Transverse colon (tissue), 4 donors: ENCODE measurements around the gene OR2K2. TPM values are rescaled to one million over a fixed set of nuclear protein-coding genes. Genes with fewer than 3 reads are reported as not detected.
"Not testable (repeated sequence)": the region's sequence is repeated elsewhere in the genome, so short reads cannot be mapped to it uniquely, and the experiment has no call there.

Experiments used
- DNase-seq: peaks from one replicate; pipeline ENCODE4 v3.0.0-alpha.2; 2019
- H3K27ac ChIP-seq, 4 donors: fragments of 200-600 bp; sonication (generic); 2 replicates each; pipeline ENCODE4 v1.5.1; 2016 to 2018; ENCODE audit warnings: inconsistent platforms in 4 of 4
- H3K27me3 ChIP-seq: fragments of 200-600 bp; sonication (generic); 2 replicates; pipeline ENCODE4 v1.5.1; 2017; ENCODE audit warnings: inconsistent platforms
- H3K36me3 ChIP-seq, 4 donors: fragments of 200-600 bp; sonication (generic); 2 replicates each; pipeline ENCODE4 v1.5.1; 2017 to 2019; ENCODE audit warnings: inconsistent platforms in 4 of 4
- H3K4me1 ChIP-seq, 4 donors: fragments of 200-600 bp; sonication (generic); 2 replicates each; pipeline ENCODE4 v1.5.1; 2017 to 2020; ENCODE audit warnings: inconsistent platforms in 4 of 4
- H3K4me3 ChIP-seq, 4 donors: fragments of 200-600 bp; sonication (generic); 1 replicate in 1 of 4; 2 replicates in 3 of 4; pipeline versions ENCODE4 v1.5.1 to v1.6.1; 2017 to 2019; ENCODE audit warnings: inconsistent platforms in 4 of 4
- H3K9me3 ChIP-seq, 2 donors: fragments of 200-600 bp; sonication (generic); 2 replicates each; pipeline ENCODE4 v1.5.1; 2017 to 2019; ENCODE audit warnings: inconsistent platforms in 2 of 2
- EP300 ChIP-seq: sonication (generic); formaldehyde crosslinking; IDR thresholded peaks from one replicate; pipeline ENCODE4 v1.6.1; 2017; ENCODE audit warnings: antibody characterized with exemption, low read depth
- POLR2A ChIP-seq: fragments of 450-650 bp; IDR thresholded peaks from one replicate; pipeline ENCODE4 v1.6.1; 2016; ENCODE audit warnings: antibody characterized with exemption, mild to moderate bottlenecking, moderate library complexity
- POLR2AphosphoS5 ChIP-seq, 3 donors: sonication (generic); formaldehyde crosslinking; IDR thresholded peaks; one replicate each; pipeline ENCODE4 v1.6.1; 2016; ENCODE audit warnings: antibody characterized with exemption in 3 of 3
- WGBS, 2 donors: methylation state at CpG; one replicate each; pipeline ENCODE4 v1.1.5; 2018; ENCODE audit warnings: low coverage in 1 of 2; 5-methylcytosine and 5-hydroxymethylcytosine counted together
- in situ Hi-C, 4 donors: fragments of 200-750 bp; cut with MboI; loops; one replicate each; pipeline versions ENCODE4 v1.15.0 to v1.15.1; 2017; ENCODE audit warnings: low sequenced_read_pairs in 3 of 4, low pct_ligation_motif_present in 1 of 4, low pct_unique_long_range_greater_than_20kb in 1 of 4
- intact Hi-C: fragments of 100-400 bp; cut with DNase I; formaldehyde crosslinking; loops from one replicate; pipeline ENCODE4 v1.15.1; 2023; ENCODE audit warnings: low total_unique reads
- total RNA-seq, 4 donors: library from RNA; depleted of rRNA; stranded (reverse); fragments of >200 nt; gene quantifications; one replicate each; pipeline ENCODE4 v1.1.0, GENCODE V29; 2016
- TF ChIP-seq, protein P1 (sequence below), 5 experiments: fragments of 200-600 bp in 3 of 5; fragments of 450-650 bp in 2 of 5; sonication (generic) in 3 of 5; IDR thresholded peaks; 1 replicate in 2 of 5; 2 replicates in 3 of 5; pipeline ENCODE4 v1.5.1; 2016 to 2017; ENCODE audit warnings: antibody characterized with exemption in 5 of 5, inconsistent platforms in 3 of 5, mild to moderate bottlenecking in 2 of 5, moderate library complexity in 1 of 5

OR2K2 gene
- total RNA-seq, 4 donors from 2014 or later: not detected

DNA sequence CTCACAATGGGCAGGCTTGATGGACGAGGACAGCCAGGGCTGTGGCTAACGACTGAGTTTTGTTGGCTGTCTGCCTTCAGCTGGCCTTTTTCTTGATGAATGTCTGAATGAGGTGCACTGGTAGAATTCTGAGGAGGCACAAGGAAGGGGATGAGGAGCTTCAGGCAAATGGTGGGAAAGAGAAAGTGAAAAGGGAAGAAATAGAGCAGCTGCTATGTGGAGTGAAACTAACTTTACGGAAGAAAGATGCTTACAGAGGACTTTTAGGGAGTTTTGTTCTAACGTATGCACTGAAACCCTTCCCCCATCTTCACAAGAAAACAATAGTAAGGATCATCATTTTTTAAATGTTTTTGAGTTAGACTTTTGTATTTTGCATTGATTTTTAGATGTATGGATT is 45.3 kb downstream of the OR2K2 start:
- Histone ChIP-seq H3K27me3 (no peaks in the 10 kb centered on the region), H3K4me1 (no peaks in the 10 kb centered on the region), H3K4me3 (no peak overlapping the region), H3K27ac (no peak overlapping the region), H3K9me3 (no peaks in the 10 kb centered on the region), H3K36me3 (no peaks in the 10 kb centered on the region)
- no peak for DNase-seq
- TF ChIP-seq POLR2A: no peak
- TF ChIP-seq EP300: no peak
- TF ChIP-seq POLR2AphosphoS5 (IDR thresholded peaks at IDR 0.05): no peak
- TF ChIP-seq, protein P1, sequence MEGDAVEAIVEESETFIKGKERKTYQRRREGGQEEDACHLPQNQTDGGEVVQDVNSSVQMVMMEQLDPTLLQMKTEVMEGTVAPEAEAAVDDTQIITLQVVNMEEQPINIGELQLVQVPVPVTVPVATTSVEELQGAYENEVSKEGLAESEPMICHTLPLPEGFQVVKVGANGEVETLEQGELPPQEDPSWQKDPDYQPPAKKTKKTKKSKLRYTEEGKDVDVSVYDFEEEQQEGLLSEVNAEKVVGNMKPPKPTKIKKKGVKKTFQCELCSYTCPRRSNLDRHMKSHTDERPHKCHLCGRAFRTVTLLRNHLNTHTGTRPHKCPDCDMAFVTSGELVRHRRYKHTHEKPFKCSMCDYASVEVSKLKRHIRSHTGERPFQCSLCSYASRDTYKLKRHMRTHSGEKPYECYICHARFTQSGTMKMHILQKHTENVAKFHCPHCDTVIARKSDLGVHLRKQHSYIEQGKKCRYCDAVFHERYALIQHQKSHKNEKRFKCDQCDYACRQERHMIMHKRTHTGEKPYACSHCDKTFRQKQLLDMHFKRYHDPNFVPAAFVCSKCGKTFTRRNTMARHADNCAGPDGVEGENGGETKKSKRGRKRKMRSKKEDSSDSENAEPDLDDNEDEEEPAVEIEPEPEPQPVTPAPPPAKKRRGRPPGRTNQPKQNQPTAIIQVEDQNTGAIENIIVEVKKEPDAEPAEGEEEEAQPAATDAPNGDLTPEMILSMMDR (IDR thresholded peaks at IDR 0.05): no peak
- intact Hi-C loops: no loop called here
- in situ Hi-C loops: loop anchor here in 1 of 4 donors (25.0 kb wide), 1 partner anchor 247 kb away; the partner anchor contains the start of gene LPAR1
- 71 to 87% methylated on average over 3 to 4 of the region's 4 CpGs for WGBS, 2 donors

DNA sequence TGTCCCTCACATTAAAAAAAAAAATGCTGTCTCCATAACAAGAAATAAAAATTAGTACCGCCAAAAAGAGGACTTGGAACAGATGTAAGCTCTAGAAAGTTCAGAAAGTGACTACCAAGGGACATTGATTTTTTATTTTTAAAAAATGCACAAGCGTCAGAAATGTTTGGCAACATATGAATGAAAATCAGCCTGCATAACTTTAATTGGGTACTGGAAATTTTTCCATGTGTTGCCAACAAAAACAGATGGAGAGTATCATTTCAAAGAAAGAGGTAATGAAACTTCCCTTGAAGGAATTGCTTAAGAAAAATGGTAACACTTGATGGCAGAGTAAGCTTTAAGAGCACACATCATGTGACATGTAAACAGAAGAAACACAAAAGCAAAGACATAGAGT is 47.2 kb downstream of the OR2K2 start:
- no peak overlapping the region for H3K27ac ChIP-seq
- WGBS, 2 donors: 69% methylated on average over 2 of the region's 2 CpGs

DNA sequence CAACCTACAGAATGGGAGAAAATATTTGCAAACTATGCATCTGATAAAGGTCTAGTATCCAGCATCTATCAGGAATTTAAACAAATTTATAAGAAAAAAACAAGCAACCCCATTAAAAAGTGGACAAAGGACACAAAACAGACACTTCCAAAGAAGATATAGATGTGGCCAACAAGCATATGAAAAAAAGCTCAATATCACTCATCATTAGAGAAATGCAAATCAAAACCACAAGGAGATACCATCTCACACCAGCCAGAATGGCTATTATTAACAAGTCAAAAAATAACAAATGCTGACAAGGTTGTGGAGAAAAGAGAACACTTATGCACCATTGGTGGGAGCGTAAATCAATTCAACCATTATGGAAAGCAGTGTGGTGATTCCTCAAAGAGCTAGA is 49.2 kb downstream of the OR2K2 start:
- H3K4me1 ChIP-seq, H3K9me3 ChIP-seq, DNase-seq, H3K27ac ChIP-seq, H3K4me3 ChIP-seq, H3K36me3 ChIP-seq, intact Hi-C loops, H3K27me3 ChIP-seq: not testable (repeated sequence)
- WGBS, 2 donors: 88 to 92% methylated on average over 1 of the region's 1 CpG
- in situ Hi-C loops: loop anchor here in 1 of 4 donors (25.0 kb wide), 1 partner anchor 243 kb away; the partner anchor contains the start of gene LPAR1

More for the DNA sequence above, 47.2 kb downstream of the OR2K2 start:
- H3K4me1 ChIP-seq: peaks cover 0 to 5% (median 0%) of the 10 kb centered on the region in 4 donors
- no peak overlapping the region for H3K4me3 ChIP-seq
- no peaks in the 10 kb centered on the region for H3K36me3 ChIP-seq
- DNase-seq: no peak
- intact Hi-C loops: no loop called here
- H3K9me3 ChIP-seq: no peaks in the 10 kb centered on the region
- TF ChIP-seq EP300 (no peak), POLR2AphosphoS5 (IDR thresholded peaks at IDR 0.05) (no peak), POLR2A (no peak)
- TF ChIP-seq, protein P1 (IDR thresholded peaks at IDR 0.05): no peak
- no peaks in the 10 kb centered on the region for H3K27me3 ChIP-seq
- in situ Hi-C loops: loop anchor here in 1 of 4 donors (25.0 kb wide), 1 partner anchor 246 kb away; the partner anchor contains the start of gene LPAR1

Other genes starting within 250 kb of the OR2K2 start
- gene ECPAS, start 154.2 kb upstream of the OR2K2 start, total RNA-seq: 10 to 100 TPM; 69.2 to 88.8 (median 77.0) TPM
- gene ZNF483, start 195.0 kb upstream of the OR2K2 start, total RNA-seq: 1 to 10 TPM; 2.2 to 4.9 (median 3.4) TPM